H9 (cell line): Measurements from ENCODE around the gene SIT1. TPM values are rescaled to one million over a fixed set of nuclear protein-coding genes. Genes with fewer than 3 reads are reported as not detected.

Source experiments
- DNase-seq: peaks from one replicate; pipeline ENCODE4 v3.0.0-alpha.2; 2017
- H2AFZ ChIP-seq: one replicate; pipeline ENCODE4 v1.6.1; 2013; ENCODE audit warnings: mild to moderate bottlenecking, low read length, control low read depth, moderate library complexity
- H2AK5ac ChIP-seq: 2 replicates; pipeline ENCODE4 v1.6.1; 2013; ENCODE audit warnings: low read length, control low read depth, mixed read lengths; ENCODE audit not compliant: insufficient read length
- H2BK120ac ChIP-seq: one replicate; pipeline ENCODE4 v1.6.1; 2013; ENCODE audit warnings: low read depth, mild to moderate bottlenecking, low read length, control low read depth, inconsistent platforms; ENCODE audit not compliant: poor library complexity, severe bottlenecking
- H2BK12ac ChIP-seq: 2 replicates; pipeline ENCODE4 v1.6.1; 2013; ENCODE audit warnings: low read length, control low read depth, mixed read lengths, low read depth; ENCODE audit not compliant: insufficient read length
- H2BK15ac ChIP-seq: 2 replicates; pipeline ENCODE4 v1.6.1; 2013; ENCODE audit warnings: low read depth, low read length, control low read depth
- H2BK20ac ChIP-seq: one replicate; pipeline ENCODE4 v1.6.1; 2013; ENCODE audit warnings: low read depth, mild to moderate bottlenecking, low read length, control low read depth, inconsistent platforms; ENCODE audit not compliant: poor library complexity, severe bottlenecking
- H2BK5ac ChIP-seq: 2 replicates; pipeline ENCODE4 v1.6.1; 2013; ENCODE audit warnings: low read length, control low read depth, mixed read lengths; ENCODE audit not compliant: insufficient read length
- H3K14ac ChIP-seq: 2 replicates; pipeline ENCODE4 v1.6.1; 2013; ENCODE audit warnings: low read length, control low read depth; ENCODE audit not compliant: insufficient read depth
- H3K18ac ChIP-seq: 2 replicates; pipeline ENCODE4 v1.6.1; 2013; ENCODE audit warnings: low read depth, mild to moderate bottlenecking, mixed read lengths, low read length, control low read depth; ENCODE audit not compliant: insufficient read length
- H3K23ac ChIP-seq: 2 replicates; pipeline ENCODE4 v1.6.1; 2013; ENCODE audit warnings: low read length, control low read depth, mixed read lengths, low read depth; ENCODE audit not compliant: insufficient read length
- H3K23me2 ChIP-seq: 2 replicates; pipeline ENCODE4 v1.6.1; 2013; ENCODE audit warnings: low read depth, mild to moderate bottlenecking, mixed read lengths, low read length, control low read depth; ENCODE audit not compliant: insufficient read length, poor library complexity, severe bottlenecking
- H3K27ac ChIP-seq: 2 replicates; pipeline ENCODE4 v1.5.1; 2013; ENCODE audit warnings: low read length, control low read depth, mixed read lengths, low read depth; ENCODE audit not compliant: insufficient read length
- H3K27me3 ChIP-seq: 2 replicates; pipeline ENCODE4 v1.6.1; 2013; ENCODE audit warnings: low read length, control low read depth, inconsistent platforms; ENCODE audit not compliant: insufficient read depth
- H3K4ac ChIP-seq: 2 replicates; pipeline ENCODE4 v1.6.1; 2013; ENCODE audit warnings: low read depth, mild to moderate bottlenecking, control low read depth, inconsistent platforms, low read length, moderate library complexity
- H3K4me1 ChIP-seq: 2 replicates; pipeline ENCODE4 v1.6.1; 2013; ENCODE audit warnings: low read length, control low read depth, inconsistent platforms; ENCODE audit not compliant: insufficient read depth
- H3K4me2 ChIP-seq: 2 replicates; pipeline ENCODE4 v1.6.1; 2013; ENCODE audit warnings: low read length, control low read depth, mixed read lengths; ENCODE audit not compliant: insufficient read length, insufficient read depth
- H3K56ac ChIP-seq: 2 replicates; pipeline ENCODE4 v1.6.1; 2013; ENCODE audit warnings: low read depth, mild to moderate bottlenecking, mixed read lengths, low read length, control low read depth; ENCODE audit not compliant: insufficient read length
- H3K79me1 ChIP-seq: 2 replicates; pipeline ENCODE4 v1.6.1; 2013; ENCODE audit warnings: low read depth, mild to moderate bottlenecking, moderate library complexity, low read length, control low read depth, inconsistent platforms; ENCODE audit not compliant: insufficient read depth, poor library complexity, severe bottlenecking
- H3K79me2 ChIP-seq: 2 replicates; pipeline ENCODE4 v1.6.1; 2013; ENCODE audit warnings: low read length, control low read depth, inconsistent platforms; ENCODE audit not compliant: insufficient read depth
- H3K9ac ChIP-seq: 2 replicates; pipeline ENCODE4 v1.6.1; 2013; ENCODE audit warnings: low read length, control low read depth, mixed read lengths; ENCODE audit not compliant: insufficient read length; ENCODE audit errors: extremely low read depth
- H3K9me3 ChIP-seq: one replicate; pipeline ENCODE4 v1.6.1; 2013; ENCODE audit warnings: low read depth, low read length, inconsistent platforms; ENCODE audit not compliant: control insufficient read depth
- H3T11ph ChIP-seq: one replicate; pipeline ENCODE4 v1.6.1; 2013; ENCODE audit warnings: mild to moderate bottlenecking, low read length, control low read depth, inconsistent platforms
- H4K20me1 ChIP-seq: one replicate; pipeline ENCODE4 v1.6.1; 2013; ENCODE audit not compliant: control insufficient read depth, insufficient read length, insufficient read depth
- H4K5ac ChIP-seq: 2 replicates; pipeline ENCODE4 v1.6.1; 2013; ENCODE audit warnings: low read depth, mild to moderate bottlenecking, mixed read lengths, low read length, control low read depth; ENCODE audit not compliant: insufficient read length
- H4K8ac ChIP-seq: replicated peaks from 2 replicates; pipeline ENCODE4 v1.6.1; 2013; ENCODE audit warnings: low read length, control low read depth, mixed read lengths, low read depth; ENCODE audit not compliant: insufficient read length
- H4K91ac ChIP-seq: 2 replicates; pipeline ENCODE4 v1.6.1; 2013; ENCODE audit warnings: low read depth, mild to moderate bottlenecking, moderate library complexity, mixed read lengths, low read length, control low read depth; ENCODE audit not compliant: insufficient read length
- H3K27ac Mint-ChIP-seq, 3 experiments: 2 replicates in 2 of 3; 3 replicates in 1 of 3; pipeline ENCODE4 v1.8.0; 2020 to 2021; ENCODE audit warnings: mixed read lengths in 3 of 3, mild to moderate bottlenecking in 1 of 3, moderate library complexity in 1 of 3
- H3K27me3 Mint-ChIP-seq: 2 replicates; pipeline ENCODE4 v1.8.0; 2021; ENCODE audit warnings: low read depth, mild to moderate bottlenecking, moderate library complexity, mixed read lengths
- H3K36me3 Mint-ChIP-seq, 3 experiments: 2 replicates in 2 of 3; 3 replicates in 1 of 3; pipeline ENCODE4 v1.8.0; 2020 to 2021; ENCODE audit warnings: low read depth in 3 of 3, mixed read lengths in 3 of 3; ENCODE audit not compliant: insufficient read depth in 1 of 3
- H3K4me1 Mint-ChIP-seq, 2 experiments: 2 replicates each; pipeline ENCODE4 v1.8.0; 2020; ENCODE audit warnings: mixed read lengths in 2 of 2
- H3K4me3 Mint-ChIP-seq, 2 experiments: 2 replicates in 1 of 2; 3 replicates in 1 of 2; pipeline ENCODE4 v1.8.0; 2020 to 2021; ENCODE audit warnings: mild to moderate bottlenecking in 2 of 2, mixed read lengths in 2 of 2, moderate library complexity in 1 of 2
- H3K9me3 Mint-ChIP-seq, 2 experiments: 2 replicates in 1 of 2; 3 replicates in 1 of 2; pipeline ENCODE4 v1.8.0; 2020; ENCODE audit warnings: mild to moderate bottlenecking in 2 of 2, mixed read lengths in 2 of 2, moderate library complexity in 1 of 2
- CTCF ChIP-seq: fragments of 200-600 bp; sonication (generic); conservative IDR thresholded peaks from 3 replicates; pipeline ENCODE4 v1.8.0; 2021; ENCODE audit warnings: antibody characterized with exemption, mild to moderate bottlenecking
- WGBS: extraction: QIAGEN DNeasy Blood & Tissue Kit; methylation state at CpG from one replicate; pipeline ENCODE4 v1.1.7; 2013; ENCODE audit warnings: missing lambda C conversion rate, low lambda C conversion rate, mixed read lengths; ENCODE audit not compliant: insufficient read length; ENCODE audit errors: extremely low coverage; 5-methylcytosine and 5-hydroxymethylcytosine counted together
- total RNA-seq: library from RNA; stranded (reverse); gene quantifications from 2 replicates; pipeline ENCODE4 v1.2.1, GENCODE V29; 2021

The SIT1 gene
- total RNA-seq, 1 experiment from 2014 or later = 1.6 TPM

DNA sequence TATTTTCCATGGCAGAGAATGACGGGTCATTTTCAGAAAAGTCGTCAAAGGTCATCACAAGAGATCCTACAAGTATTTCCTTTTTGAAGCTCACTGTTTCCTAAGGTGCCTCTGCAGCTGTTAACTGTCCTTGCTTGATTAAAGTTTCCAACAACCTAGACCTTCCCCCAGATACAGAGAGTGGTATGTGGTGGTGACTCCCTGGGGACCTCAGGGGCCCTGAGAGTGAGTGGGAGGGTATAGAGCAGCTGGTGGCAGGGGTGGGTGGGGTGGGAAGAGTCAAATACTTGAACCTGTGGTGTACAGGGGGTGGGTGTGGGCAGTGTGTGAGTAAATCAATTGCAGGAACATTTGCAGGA lies 31.0 kb downstream of the SIT1 start:
- Mint-ChIP-seq H3K27ac (no peak overlapping the region), H3K9me3 (no peaks in the 10 kb centered on the region), H3K4me1 (peaks cover 15 to 18% of the 10 kb centered on the region in 2 experiments), H3K36me3 (no peaks in the 10 kb centered on the region), H3K27me3 (peaks cover 39% of the 10 kb centered on the region), H3K4me3 (no peak overlapping the region)
- Histone ChIP-seq H2BK20ac (no peak overlapping the region), H2BK5ac (no peak overlapping the region), H3K4ac (no peak overlapping the region), H2AFZ (no peak overlapping the region), H4K5ac (no peak overlapping the region), H4K20me1 (no peaks in the 10 kb centered on the region), H2BK15ac (no peak overlapping the region), H2AK5ac (no peak overlapping the region), H3K18ac (no peak overlapping the region), H3K4me2 (no peak overlapping the region), H4K91ac (no peak overlapping the region), H3K27me3 (peaks cover 3% of the 10 kb centered on the region; the same call in 1 of the 2 replicates), H3T11ph (no peak overlapping the region), H3K79me2 (no peaks in the 10 kb centered on the region), H3K14ac (no peak overlapping the region), H3K9me3 (no peaks in the 10 kb centered on the region), H3K27ac (no peak overlapping the region), H4K8ac (no peak overlapping the region), H3K23ac (no peak overlapping the region), H2BK12ac (no peak overlapping the region), H3K4me1 (no peaks in the 10 kb centered on the region; the same call in 1 of the 2 replicates), H3K79me1 (no peaks in the 10 kb centered on the region), H3K56ac (no peak overlapping the region), H3K9ac (no peak overlapping the region), H2BK120ac (no peak overlapping the region), H3K23me2 (peaks cover 13% of the 10 kb centered on the region)
- DNase-seq = no peak
- TF ChIP-seq CTCF = no peak
- no CpG with 5 or more reads among the region's 2 CpGs for WGBS
